ENCODE data around the gene OR8D2. TPM values are rescaled to one million over a fixed set of nuclear protein-coding genes. Genes with fewer than 3 reads are reported as not detected.
"Not testable (repeated sequence)": the region's sequence is repeated elsewhere in the genome, so short reads cannot be mapped to it uniquely, and the experiment has no call there.

OR8D2 gene
- total RNA-seq, 1 donor from 2014 or later = not detected

DNA sequence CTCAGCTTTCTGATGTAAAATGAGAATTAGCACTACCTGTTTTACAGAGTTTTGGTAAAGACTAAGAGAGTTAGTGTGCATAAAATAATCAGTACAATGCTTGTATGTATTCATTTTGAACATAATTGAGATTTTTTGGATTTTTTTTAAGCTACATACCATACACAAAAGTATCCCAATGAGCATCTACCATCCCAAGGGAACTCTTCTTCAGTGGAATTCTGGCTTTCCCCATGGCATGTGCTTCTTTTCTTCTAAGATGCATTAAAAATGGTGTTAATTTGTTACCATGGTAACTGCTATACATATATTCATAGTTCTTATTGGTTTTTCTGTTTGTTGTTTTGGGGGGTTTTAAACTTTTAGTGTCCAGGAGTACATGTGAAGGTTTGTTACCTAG is 24.0 kb downstream of the OR8D2 start:
- intact Hi-C loops (cut with DNase I) = no loop called here
- DNase-seq (ENCODE audit: low spot score) = no peak

DNA sequence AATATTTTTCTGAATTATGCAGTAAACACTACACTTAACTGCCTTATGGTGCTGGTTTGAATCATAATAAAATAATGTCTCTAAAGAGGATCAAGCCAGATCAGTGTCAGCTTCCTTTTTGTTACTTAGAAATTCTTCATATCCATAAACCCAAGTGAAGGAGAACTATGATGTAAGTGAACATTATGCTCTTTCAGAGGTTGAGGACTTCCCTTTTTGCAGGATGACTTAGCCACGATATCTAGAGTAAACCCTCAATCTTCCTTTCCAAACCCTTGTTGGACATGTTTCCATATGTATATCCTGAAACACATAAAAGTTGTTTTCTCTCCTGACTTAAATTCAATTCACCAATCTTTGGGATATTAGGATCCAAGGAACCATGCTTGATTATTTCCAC is 25.3 kb downstream of the OR8D2 start:
- no peak for DNase-seq (ENCODE audit: low spot score)
- intact Hi-C loops (cut with DNase I) = no loop called here

DNA sequence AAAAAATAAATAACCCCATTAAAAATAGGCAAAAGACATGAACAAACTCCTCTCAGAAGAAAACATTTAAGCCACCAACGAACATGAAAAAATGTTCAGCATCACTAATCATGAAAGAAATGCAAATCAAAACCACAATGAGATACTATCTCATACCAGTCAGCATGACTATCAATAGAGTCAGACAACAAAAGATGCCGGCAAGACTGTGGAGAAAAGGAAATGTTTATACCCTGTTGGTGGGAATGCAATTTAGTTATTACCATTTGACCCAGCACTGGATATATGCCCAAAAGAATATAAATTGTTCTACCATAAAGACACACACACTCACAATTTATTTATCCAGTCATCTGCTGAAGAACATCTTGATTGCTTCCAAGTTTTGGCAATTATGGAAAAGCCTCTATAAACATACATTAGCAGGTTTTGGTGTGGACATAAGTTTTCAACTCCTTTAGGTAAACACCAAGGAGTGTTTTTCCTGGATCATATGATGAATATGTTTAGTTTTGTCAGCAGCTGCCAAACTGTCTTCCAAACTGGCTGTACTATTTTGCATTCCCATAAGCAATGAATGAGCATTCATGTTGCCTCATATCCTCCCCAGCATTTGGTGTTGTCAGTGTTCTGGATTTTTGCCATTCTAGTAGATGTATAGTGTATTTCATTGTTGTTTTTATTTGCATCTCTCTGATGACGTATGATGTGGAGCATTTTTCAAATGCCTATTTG is 34.2 kb downstream of the OR8D2 start:
- intact Hi-C loops (cut with DNase I) = no loop called here
- DNase-seq (ENCODE audit: low spot score) = no peak

DNA sequence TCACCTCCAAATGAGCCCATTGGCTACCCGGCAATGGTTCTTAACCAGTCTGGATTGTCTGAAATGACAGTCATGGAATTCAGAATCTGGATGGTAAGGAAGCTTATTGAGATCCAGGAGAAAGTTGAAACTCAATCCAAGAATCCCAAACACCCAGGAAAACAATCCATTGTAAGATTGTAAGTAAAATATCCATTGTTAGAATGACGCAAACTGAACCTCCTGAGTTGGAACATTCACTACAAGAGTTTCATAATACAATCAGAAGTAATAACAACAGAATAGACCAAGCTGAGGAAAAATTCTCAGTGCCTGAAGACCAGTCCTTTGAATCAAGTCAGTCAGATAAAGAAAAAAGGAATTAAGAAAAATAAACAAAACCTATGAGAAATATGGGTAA is 41.7 kb downstream of the OR8D2 start:
- no peak for DNase-seq (ENCODE audit: low spot score)
- intact Hi-C loops (cut with DNase I) = no loop called here

DNA sequence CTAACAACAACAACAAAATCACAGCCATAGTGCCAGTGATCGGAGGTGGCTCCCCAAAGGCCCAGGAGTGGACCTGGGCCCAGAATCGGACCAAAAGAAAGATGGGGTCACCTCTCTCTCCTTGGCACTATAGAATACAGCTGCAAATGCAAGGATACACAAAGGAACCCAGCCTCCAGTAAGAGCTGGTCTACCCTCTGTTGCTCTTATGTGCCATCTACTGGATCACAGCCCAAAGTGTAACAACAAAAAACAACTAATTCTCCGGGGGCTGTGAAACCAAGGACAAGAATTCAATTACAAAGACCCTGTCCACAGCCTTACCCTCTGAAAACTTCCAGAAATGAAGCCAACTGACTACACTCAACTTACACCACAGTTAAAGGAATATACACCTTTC is 42.2 kb downstream of the OR8D2 start:
- intact Hi-C loops (cut with DNase I) = no loop called here
- no peak for DNase-seq (ENCODE audit: low spot score)

DNA sequence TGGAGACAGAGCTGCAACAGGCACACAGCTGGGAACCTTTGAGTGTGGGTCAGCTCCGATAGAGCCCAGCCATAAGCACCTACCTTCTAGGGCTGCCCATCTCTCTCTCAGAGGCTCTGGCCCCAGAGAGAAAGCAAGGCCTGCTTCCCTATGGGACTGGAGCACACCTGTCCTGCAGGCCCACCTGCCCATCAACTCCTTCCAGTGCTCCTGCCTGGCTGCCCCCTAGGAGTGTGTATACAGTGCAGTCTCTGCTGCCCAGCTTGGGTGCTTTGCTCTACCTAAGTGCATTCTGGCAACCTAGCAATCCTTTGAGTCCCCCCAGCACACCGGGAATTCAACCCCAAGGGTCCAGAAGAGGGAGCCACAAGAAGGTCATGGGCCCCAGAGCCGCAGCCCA is 42.8 kb downstream of the OR8D2 start:
- DNase-seq (ENCODE audit: low spot score) = no peak
- intact Hi-C loops (cut with DNase I) = no loop called here

DNA sequence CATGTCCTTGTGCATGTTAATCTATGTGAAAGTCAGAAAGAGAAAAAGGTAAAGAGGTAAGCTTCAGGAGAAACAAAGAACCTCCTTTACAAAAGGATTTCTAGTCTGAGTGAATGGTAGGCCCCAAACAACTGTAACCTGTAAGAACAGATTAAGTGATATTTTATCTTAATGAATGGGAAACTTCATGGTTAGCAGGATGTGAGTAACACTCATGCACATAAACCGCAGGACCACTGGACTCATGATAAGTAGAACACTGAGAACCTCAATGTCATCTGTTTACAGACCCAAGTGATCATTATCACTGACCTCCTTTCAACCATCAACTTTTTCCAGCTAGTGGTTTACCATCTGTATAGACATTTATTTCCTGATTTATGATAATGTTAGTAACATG is 43.9 kb downstream of the OR8D2 start:
- intact Hi-C loops (cut with DNase I) = no loop called here

DNA sequence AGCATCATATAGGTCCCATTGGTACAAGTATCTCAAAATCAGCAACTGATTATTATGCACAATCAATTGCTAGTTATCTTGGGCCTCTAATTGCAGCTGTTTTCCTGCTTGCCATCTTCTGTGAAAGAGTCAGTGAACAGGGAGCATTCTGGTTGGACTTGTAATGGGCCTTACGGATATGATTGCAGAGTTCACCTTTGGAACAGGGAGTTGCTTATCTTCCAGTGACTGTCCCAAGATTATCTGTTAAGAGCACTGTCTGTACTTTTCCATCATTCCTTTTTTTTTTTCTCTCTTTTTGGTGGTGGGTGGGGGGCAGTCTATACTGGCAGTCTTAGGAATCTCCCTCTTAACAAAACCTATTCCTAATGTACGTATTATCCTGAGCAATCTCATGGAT is 46.0 kb downstream of the OR8D2 start:
- intact Hi-C loops (cut with DNase I) = no loop called here
- no peak for DNase-seq (ENCODE audit: low spot score)

More for the DNA sequence above, 43.9 kb downstream of the OR8D2 start:
- DNase-seq (ENCODE audit: low spot score) = no peak

DNA sequence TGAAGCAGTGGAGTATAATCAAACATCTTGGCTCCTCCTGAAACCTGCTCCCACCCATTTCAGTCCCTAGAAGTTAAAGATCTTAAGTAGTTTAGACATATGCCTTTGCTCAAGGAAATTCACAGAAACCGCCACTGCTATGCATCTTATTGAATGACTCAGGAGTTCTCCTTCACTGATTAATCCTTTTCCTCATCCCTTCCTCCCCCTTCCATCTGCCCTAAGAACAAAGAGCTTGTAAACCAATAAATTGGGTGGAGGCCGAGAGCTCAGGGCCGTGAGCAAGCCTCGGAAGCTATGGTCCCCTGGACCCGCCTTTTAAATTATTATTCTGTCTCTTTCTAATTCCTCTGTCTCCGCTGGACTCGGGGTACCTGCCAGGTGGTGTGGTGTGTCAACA is 49.1 kb downstream of the OR8D2 start:
- DNase-seq (ENCODE audit: low spot score); intact Hi-C loops (cut with DNase I): not testable (repeated sequence)

Other genes with a start within 250 kb of the OR8D2 start
- 4.3 TPM for gene VWA5A, start 204.7 kb downstream of the OR8D2 start, total RNA-seq
- gene OR10D3, start 136.9 kb downstream of the OR8D2 start, total RNA-seq = not detected
- not detected for gene OR8G1, start 79.1 kb downstream of the OR8D2 start, total RNA-seq
- not detected for gene OR8G5, start 63.8 kb downstream of the OR8D2 start, total RNA-seq
- gene OR8D1, start 6.2 kb downstream of the OR8D2 start, total RNA-seq = not detected
- gene OR8B2, start 64.3 kb upstream of the OR8D2 start, total RNA-seq = not detected
- gene OR8B3, start 78.8 kb upstream of the OR8D2 start, total RNA-seq = not detected
- not detected for gene OR8B4, start 104.7 kb upstream of the OR8D2 start, total RNA-seq
- gene OR8B8, start 125.5 kb upstream of the OR8D2 start, total RNA-seq = not detected
- not detected for gene OR8B12, start 223.5 kb upstream of the OR8D2 start, total RNA-seq
- gene OR8A1, start 249.8 kb upstream of the OR8D2 start, total RNA-seq = not detected